HFFc6 (cell line): ENCODE results near the gene PTP4A1. TPM values are rescaled to one million over a fixed set of nuclear protein-coding genes. Genes with fewer than 3 reads are reported as not detected.
"Not testable (repeated sequence)": the region's sequence is repeated elsewhere in the genome, so short reads cannot be mapped to it uniquely, and the experiment has no call there.

Source experiments
- DNase-seq: peaks from one replicate; pipeline ENCODE4 v3.0.0-alpha.2; 2018
- H3K27ac Mint-ChIP-seq: 2 replicates; pipeline ENCODE4 v1.8.0; 2020; ENCODE audit warnings: mild to moderate bottlenecking, mixed read lengths
- H3K27me3 Mint-ChIP-seq: 2 replicates; pipeline ENCODE4 v1.8.0; 2021; ENCODE audit warnings: mild to moderate bottlenecking, moderate library complexity, mixed read lengths; ENCODE audit not compliant: insufficient read depth
- H3K36me3 Mint-ChIP-seq: 2 replicates; pipeline ENCODE4 v1.8.0; 2021; ENCODE audit warnings: low read depth, mixed read lengths
- H3K4me1 Mint-ChIP-seq: 2 replicates; pipeline ENCODE4 v1.8.0; 2020; ENCODE audit warnings: low read depth, mixed read lengths
- H3K4me3 Mint-ChIP-seq: 2 replicates; pipeline ENCODE4 v1.8.0; 2020; ENCODE audit warnings: mild to moderate bottlenecking, moderate library complexity, mixed read lengths
- H3K9me3 Mint-ChIP-seq: 2 replicates; pipeline ENCODE4 v1.8.0; 2020; ENCODE audit warnings: mild to moderate bottlenecking, mixed read lengths
- total RNA-seq, 6 experiments: library from RNA; stranded (reverse); fragmentation: NEBNext Ultra II Directional; extraction: Animal tissue kit (Norgen Biotek cat#: 25700); gene quantifications; 2 replicates in 1 of 6; 3 replicates in 5 of 6; pipeline ENCODE4 v1.2.3, GENCODE V29; 2021
- TF ChIP-seq, protein P1 (sequence below): fragments of 200-600 bp; sonication (generic); IDR thresholded peaks from 2 replicates; pipeline ENCODE4 v1.5.0; 2021; ENCODE audit warnings: antibody characterized with exemption, mild to moderate bottlenecking

Gene PTP4A1
- total RNA-seq, 6 experiments from 2014 or later = 86.1 to 109 (median 98.0) TPM

DNA sequence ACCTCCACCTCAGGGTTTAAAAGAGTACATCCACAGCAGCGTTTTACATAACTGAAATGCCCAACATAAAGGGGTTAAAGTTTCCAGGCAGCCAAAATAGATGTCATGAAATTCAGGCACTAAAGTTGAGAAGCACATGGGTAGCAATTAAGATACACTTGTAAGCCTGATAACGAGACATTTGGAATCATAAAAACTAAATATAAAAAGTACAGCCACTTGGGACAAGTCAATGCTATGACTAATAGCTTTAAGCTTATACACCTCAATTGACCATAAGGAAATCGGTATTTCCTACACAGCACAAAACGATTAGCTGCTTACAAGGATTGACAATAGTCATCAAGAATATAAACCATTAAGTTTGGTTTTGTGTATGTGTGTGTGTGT lies 11.8 kb downstream of the PTP4A1 start:
- Mint-ChIP-seq H3K4me1 (no peaks in the 10 kb centered on the region), H3K4me3 (no peak overlapping the region), H3K9me3 (no peaks in the 10 kb centered on the region), H3K27ac (no peak overlapping the region), H3K27me3 (peaks cover 6% of the 10 kb centered on the region), H3K36me3 (peaks cover 32% of the 10 kb centered on the region)
- TF ChIP-seq, protein P1, sequence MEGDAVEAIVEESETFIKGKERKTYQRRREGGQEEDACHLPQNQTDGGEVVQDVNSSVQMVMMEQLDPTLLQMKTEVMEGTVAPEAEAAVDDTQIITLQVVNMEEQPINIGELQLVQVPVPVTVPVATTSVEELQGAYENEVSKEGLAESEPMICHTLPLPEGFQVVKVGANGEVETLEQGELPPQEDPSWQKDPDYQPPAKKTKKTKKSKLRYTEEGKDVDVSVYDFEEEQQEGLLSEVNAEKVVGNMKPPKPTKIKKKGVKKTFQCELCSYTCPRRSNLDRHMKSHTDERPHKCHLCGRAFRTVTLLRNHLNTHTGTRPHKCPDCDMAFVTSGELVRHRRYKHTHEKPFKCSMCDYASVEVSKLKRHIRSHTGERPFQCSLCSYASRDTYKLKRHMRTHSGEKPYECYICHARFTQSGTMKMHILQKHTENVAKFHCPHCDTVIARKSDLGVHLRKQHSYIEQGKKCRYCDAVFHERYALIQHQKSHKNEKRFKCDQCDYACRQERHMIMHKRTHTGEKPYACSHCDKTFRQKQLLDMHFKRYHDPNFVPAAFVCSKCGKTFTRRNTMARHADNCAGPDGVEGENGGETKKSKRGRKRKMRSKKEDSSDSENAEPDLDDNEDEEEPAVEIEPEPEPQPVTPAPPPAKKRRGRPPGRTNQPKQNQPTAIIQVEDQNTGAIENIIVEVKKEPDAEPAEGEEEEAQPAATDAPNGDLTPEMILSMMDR = no peak
- DNase-seq = no peak

- H3K27ac Mint-ChIP-seq = no peak overlapping the region
- H3K36me3 Mint-ChIP-seq = peaks cover 31% of the 10 kb centered on the region
- no peak overlapping the region; the same call in 1 of the 2 replicates for H3K4me3 Mint-ChIP-seq
- H3K27me3 Mint-ChIP-seq = peaks cover 6% of the 10 kb centered on the region
- no peak for DNase-seq
- TF ChIP-seq, protein P1 = no peak
- H3K9me3 Mint-ChIP-seq = no peaks in the 10 kb centered on the region
- H3K4me1 Mint-ChIP-seq = no peaks in the 10 kb centered on the region
Observed at GRCh38 chr6:63584566-63584965, 12.3 kb downstream of the PTP4A1 start.

GRCh38 chr6:63585652-63586051 lies 13.4 kb downstream of the PTP4A1 start:
- not testable (repeated sequence) for H3K4me3 Mint-ChIP-seq

GRCh38 chr6:63589952-63590411 lies 17.7 kb downstream of the PTP4A1 start:
- Mint-ChIP-seq H3K27me3 (no peaks in the 10 kb centered on the region; the same call in 1 of the 2 replicates), H3K4me1 (no peaks in the 10 kb centered on the region), H3K9me3 (no peaks in the 10 kb centered on the region), H3K4me3 (no peak overlapping the region), H3K27ac (no peak overlapping the region), H3K36me3 (no peaks in the 10 kb centered on the region)
- DNase-seq = no peak
- TF ChIP-seq, protein P1 = no peak

More at GRCh38 chr6:63585652-63586051, 13.4 kb downstream of the PTP4A1 start:
- not testable (repeated sequence) for H3K4me1 Mint-ChIP-seq, H3K9me3 Mint-ChIP-seq, DNase-seq, H3K27ac Mint-ChIP-seq, H3K27me3 Mint-ChIP-seq
- peaks cover 20% of the 10 kb centered on the region for H3K36me3 Mint-ChIP-seq

GRCh38 chr6:63592886-63593285 lies 20.6 kb downstream of the PTP4A1 start:
- no peak overlapping the region for H3K27ac Mint-ChIP-seq
- H3K4me1 Mint-ChIP-seq = peaks cover 5% of the 10 kb centered on the region
- DNase-seq = no peak
- no peaks in the 10 kb centered on the region for H3K36me3 Mint-ChIP-seq
- TF ChIP-seq, protein P1 = no peak
- H3K4me3 Mint-ChIP-seq = no peak overlapping the region
- no peaks in the 10 kb centered on the region; the same call in 1 of the 2 replicates for H3K27me3 Mint-ChIP-seq
- H3K9me3 Mint-ChIP-seq = no peaks in the 10 kb centered on the region

DNA sequence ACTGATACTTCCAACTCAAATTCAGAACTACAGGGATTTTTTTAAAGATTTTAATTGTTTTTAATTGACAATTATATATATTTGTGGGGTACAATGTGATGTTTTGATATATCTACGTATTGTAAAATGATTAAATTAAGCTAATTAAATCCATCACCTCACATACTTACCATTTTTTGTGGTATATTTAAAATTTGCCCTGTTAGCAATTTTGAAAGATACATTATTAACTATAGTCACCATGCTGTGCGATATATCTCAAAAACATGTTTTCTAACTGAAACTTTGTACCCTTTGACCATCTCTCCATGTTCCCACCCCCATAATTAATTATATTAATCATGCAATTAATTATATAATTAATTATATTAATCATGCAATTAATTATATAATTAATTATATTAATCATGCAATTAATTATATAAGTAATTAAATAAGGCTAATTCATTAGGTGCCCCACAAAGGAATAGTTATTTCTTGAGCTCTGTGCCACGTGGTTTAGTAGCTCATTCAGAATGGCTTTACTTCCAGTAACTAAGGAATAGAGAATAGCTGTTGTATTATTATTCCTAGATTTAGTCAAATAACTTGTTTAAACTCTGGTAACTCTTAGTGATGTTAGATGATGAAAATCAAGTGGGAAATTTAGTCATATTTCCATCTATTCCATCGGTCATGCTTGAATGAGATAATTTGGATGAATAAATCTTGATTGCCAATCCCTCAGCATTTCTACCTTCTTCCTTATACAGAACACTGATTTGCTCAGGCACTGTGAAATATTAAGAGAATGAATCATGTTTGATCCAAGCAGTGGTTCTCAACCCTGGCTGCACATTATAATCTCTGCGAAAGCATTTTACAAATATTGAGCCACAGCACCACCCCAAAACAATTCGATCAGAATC lies 25.1 kb downstream of the PTP4A1 start:
- Mint-ChIP-seq H3K27me3 (no peaks in the 10 kb centered on the region; the same call in 1 of the 2 replicates), H3K27ac (no peak overlapping the region), H3K9me3 (no peaks in the 10 kb centered on the region), H3K4me3 (peak overlapping the region; percentile 95), H3K36me3 (no peaks in the 10 kb centered on the region), H3K4me1 (peaks cover 16% of the 10 kb centered on the region)
- TF ChIP-seq, protein P1 = no peak
- DNase-seq = no peak
